NCI-H1105 (cell line): ENCODE data around the gene IL1RAPL1.

Experiments
- DNase-seq: peaks from one replicate; lab custom pipeline; 2025; lab: John Stamatoyannopoulos, UW

The IL1RAPL1 gene

DNA sequence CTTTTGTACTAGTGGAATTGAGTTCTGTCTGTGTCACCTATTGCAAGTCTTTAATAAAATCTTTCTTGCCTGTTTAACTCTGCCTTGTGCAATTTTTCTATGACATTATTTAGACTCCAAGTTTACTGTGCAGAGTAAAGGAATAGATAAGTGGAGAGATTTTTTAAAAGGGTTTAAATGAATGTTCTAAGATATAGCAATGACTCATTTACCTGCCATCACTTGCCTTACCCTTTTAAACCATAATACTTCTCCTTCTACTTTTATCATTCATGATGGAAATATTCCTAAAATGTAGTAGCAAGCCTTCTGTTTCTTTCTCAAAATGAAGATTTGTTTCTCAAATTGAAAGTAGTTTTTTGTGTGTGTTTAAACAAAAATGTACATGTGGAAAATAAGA is 845.3 kb downstream of the IL1RAPL1 start:
- DNase-seq, result no peak

- DNase-seq, result no peak
These were observed 847.7 kb downstream of the IL1RAPL1 start for GRCh38 chrX:29434939-29435338.

DNA sequence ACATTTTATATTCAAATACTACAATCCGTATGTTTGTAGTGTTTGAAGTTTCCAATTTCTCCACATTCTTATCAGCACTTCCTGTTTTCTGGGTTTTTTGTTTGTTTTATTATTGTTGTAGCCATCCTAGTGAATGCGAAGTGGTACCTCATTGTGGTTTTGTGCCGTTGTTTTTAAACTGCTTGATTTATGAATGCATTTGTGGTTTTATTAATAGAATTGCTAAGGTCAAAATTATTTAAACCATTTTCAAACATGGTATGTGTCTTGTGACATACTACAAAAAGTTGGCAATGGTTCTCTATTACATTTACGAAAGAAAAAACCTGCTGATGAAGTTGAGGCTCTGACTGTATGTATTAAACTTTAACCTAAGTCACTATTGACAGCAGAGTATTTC is 848.1 kb downstream of the IL1RAPL1 start:
- no peak for DNase-seq

DNA sequence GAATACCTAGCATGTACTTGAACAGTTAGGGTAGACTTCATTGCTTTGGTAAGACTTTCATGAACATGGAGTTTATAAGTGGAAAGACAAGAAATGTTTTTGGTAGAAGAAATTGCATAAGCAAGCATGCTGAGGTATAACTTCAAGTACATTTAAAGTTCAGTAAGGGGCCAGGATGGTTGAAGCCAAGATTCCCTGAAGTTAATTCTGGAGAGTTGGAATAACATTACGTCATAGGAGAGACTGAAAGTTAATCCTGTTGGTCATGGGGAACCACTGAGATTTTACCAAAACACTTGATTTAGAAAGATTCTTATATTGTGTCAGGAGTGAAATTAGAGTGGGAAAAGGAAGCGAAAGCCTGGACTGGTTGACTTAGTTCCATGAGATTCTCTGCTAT is 860.6 kb downstream of the IL1RAPL1 start:
- DNase-seq, result no peak

DNA sequence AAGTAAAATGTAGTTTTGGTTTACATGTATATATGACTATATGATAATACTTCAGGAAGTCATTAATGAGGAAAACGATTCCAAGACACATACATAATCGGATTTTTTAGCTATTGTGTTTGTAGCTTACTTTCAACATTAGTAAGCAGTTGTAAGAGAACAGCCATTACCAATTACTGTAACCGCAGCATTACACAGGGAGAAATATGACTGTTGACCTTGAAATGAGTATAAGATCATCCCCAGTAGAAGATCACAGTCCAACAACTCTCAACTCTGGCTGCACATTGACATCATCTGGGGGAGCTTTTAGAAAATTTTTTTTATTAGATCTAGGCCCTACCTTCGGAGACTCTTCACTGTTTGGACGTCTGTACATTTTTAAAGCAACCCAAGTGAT is 866.1 kb downstream of the IL1RAPL1 start:
- no peak for DNase-seq

GRCh38 chrX:29455702-29456101 is 868.5 kb downstream of the IL1RAPL1 start:
- no peak for DNase-seq

DNA sequence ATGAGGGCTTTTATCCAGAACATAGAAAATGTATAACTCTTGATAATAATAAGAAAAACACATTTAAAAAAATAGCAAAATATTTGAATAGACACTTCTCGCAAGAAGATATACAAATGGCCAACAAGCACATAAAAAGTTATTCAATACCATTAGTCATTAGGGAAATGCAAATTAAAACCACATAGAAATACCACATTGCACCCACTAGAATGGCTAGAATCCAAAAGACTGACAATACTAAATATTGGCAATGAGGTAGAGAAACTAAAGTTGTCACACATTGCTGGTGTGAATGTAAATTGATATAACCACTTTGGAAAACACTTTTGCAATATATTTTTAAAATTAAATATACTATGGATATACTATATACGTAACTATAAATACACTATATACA is 873.8 kb downstream of the IL1RAPL1 start:
- DNase-seq, result no peak

DNA sequence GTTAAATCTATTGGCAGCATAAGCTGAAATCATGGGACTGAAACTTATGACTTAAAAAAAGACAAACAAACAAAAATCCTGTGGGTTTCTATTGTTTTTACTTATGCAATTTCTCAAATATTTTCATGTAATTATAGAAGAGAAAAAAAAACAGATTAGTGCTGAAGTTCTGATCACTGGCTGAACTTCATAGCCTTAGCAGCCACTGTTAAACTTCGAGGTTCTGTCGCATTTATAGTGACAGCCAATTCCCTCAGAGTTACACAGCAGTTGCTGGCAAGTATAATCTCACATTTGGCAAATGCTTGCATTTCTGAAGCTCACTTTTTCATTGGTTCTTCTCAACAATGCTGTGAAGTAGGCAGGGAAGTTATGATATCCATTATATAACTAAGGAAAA is 879.2 kb downstream of the IL1RAPL1 start:
- DNase-seq, result no peak

DNA sequence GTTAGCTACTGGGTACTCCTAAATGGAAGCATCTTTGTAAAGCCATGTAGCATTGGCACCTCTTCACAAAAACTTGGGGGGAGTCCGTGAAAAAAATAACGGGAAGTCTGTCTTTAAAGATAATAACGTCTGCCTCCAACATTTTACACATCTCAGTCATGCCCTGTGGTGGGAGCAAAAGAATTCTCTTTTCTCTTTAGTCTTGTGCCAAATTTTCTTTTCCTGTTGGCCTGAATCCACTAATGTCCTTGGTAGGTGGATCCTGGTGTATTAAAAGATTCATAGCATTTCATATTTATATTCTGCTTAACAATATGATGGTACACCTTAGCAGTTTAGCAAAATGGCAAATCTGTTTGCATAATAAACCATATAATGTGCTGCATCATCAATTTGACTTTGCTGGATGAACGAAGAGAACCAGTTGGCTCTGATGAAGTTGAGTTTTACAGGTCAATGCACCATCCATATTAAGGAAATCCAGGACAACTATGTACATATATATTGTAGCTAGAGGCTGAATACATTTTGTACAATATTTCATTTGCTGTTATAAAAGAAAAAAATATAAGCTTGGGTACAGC is 881.8 kb downstream of the IL1RAPL1 start:
- no peak for DNase-seq

DNA sequence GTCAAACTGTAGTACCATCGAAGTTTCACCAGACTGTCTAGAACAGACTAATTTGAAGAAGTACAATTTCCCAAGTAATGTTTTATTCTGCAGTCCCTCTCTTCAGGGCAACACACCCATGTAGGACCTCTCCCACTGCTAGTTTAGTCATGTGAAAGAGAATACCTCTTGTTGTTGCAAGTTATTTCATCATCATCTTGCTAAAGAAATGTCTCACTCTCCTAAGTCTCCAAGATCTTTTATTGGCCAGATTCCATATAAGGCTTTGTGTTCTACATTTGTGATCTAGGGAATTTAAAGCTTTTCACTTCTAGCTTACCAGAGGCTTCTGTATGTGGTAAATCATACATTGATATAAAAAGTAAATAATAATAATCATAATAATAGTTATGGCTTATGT is 882.8 kb downstream of the IL1RAPL1 start:
- DNase-seq, result no peak

DNA sequence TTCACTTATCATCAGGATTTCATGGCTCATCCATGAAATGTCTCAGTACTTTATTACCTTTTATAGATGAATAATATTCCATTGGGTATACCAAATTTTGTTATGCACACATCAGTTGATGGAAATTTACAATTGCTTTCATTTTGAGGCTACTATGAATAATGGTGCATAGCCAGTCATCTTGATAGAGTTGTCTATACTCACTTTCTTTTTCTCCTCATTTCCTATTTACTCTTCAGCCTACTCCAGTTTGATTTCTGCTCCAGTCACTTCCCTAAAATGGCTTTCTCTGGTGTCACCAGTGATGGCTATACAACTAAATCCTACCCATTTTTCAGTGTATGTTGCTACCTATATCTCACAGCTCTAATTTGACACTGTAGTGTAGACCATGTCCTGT is 884.6 kb downstream of the IL1RAPL1 start:
- no peak for DNase-seq

- DNase-seq, result no peak
These were observed 890.6 kb downstream of the IL1RAPL1 start for GRCh38 chrX:29477878-29478277.

DNA sequence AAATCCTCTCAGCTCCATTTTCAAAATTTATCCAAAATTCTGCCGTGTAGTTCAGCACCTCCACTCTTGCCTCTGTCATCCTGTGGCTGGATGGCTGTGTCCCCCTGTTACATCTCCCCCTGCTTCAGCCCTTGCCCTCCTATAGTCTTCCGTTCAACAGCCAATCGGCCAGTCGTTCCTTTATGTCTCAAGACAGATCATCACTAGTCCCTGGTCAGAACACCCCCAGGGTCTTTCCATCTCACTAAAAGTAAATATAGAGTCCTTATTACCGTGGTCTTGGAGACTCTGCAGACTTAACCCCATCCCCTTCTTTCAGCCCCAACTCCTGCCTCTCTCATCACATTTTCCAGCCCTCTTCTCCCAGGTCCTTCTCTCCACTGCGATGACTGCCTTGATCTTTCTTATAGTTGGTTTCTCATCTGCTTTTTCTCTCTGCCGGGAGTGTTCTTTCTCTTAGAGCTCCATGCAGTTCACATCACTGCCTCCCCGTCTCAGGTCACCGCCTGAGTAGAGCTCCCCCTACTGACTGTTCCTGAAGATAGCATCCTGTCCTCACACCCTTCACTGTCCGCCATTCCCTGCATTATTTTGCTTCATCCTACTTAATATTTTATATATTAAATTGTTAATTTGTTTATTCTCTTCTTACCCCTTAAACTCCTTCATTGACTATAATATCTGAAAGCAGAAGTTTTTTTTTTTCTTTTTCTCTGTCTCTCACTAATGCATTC is 891.3 kb downstream of the IL1RAPL1 start:
- DNase-seq, result no peak

GRCh38 chrX:29487214-29487613 is 900.0 kb downstream of the IL1RAPL1 start:
- DNase-seq, result no peak

DNA sequence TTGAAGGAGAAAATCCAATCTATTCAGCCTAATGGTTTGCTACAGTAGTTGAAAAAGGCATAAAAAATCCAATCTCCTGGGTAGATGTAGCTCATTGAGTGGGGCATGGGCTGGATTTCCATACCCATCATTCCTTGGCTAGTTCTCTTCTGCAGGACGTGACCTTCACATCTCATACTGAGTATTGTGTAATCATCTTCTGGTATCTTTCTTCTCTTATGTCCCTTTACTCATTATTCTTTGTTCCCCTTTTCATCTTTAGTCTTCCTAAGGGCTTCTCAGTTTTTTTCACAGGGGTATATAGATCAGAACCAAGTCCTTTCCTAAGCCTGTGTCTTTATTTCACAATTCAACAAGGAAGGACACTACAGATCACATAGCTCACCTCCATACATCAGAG is 900.5 kb downstream of the IL1RAPL1 start:
- DNase-seq, result no peak

- DNase-seq, result no peak
These were observed 901.7 kb downstream of the IL1RAPL1 start for GRCh38 chrX:29488919-29489318.

DNA sequence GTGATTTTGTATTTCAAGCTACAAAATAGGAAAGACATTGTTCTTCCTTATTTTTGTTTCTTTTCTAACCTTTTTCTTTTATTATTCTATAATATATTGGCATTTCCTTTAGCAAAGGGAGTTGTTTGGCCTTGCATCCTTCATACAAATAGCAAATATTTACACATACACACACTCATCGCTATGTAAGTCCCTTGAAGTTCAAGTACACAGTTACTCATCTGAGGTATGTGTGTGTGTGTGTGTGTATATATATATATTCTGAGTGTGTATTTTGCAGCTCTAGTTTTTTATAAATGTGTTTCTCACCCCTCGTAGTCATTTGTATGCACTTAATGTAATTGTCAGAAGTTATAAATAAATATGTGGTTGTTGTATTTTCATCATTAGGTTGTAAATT is 903.4 kb downstream of the IL1RAPL1 start:
- DNase-seq, result no peak

GRCh38 chrX:29491659-29492058 is 904.4 kb downstream of the IL1RAPL1 start:
- DNase-seq, result no peak

- DNase-seq, result no peak
These were observed 909.5 kb downstream of the IL1RAPL1 start for GRCh38 chrX:29496636-29497180.

- no peak for DNase-seq
These were observed 919.5 kb downstream of the IL1RAPL1 start for GRCh38 chrX:29506729-29507128.

DNA sequence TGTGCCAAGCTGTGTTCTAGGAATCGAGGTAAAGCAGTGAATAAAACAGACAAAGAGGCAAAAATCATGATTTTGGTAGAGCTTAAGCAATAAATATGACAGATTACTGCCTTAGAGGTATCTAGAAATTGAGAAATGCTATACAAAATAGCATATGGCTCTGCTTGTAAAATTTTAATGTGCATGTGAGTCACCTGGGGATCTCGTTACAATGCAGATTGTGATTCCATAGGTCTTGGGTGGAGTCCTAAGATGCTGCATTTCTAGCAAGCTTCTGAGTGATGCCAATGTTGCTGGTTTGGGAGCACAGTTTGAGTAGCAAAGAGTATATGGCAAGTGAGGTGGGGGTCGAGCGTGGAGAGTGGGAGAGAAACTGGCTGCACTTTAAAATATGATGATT is 930.9 kb downstream of the IL1RAPL1 start:
- no peak for DNase-seq

GRCh38 chrX:29528281-29528680 is 941.0 kb downstream of the IL1RAPL1 start:
- no peak for DNase-seq

GRCh38 chrX:29530501-29530900 is 943.3 kb downstream of the IL1RAPL1 start:
- DNase-seq, result no peak

GRCh38 chrX:29531336-29531735 is 944.1 kb downstream of the IL1RAPL1 start:
- no peak for DNase-seq
